H9 (cell line): ENCODE measurements around the gene TADA1. TPM values are rescaled to one million over a fixed set of nuclear protein-coding genes. Genes with fewer than 3 reads are reported as not detected.

Source experiments
- DNase-seq: peaks from one replicate; pipeline ENCODE4 v3.0.0-alpha.2; 2017
- H2AFZ ChIP-seq: one replicate; pipeline ENCODE4 v1.6.1; 2013; ENCODE audit warnings: mild to moderate bottlenecking, low read length, control low read depth, moderate library complexity
- H2AK5ac ChIP-seq: 2 replicates; pipeline ENCODE4 v1.6.1; 2013; ENCODE audit warnings: low read length, control low read depth, mixed read lengths; ENCODE audit not compliant: insufficient read length
- H2BK120ac ChIP-seq: one replicate; pipeline ENCODE4 v1.6.1; 2013; ENCODE audit warnings: low read depth, mild to moderate bottlenecking, low read length, control low read depth, inconsistent platforms; ENCODE audit not compliant: poor library complexity, severe bottlenecking
- H2BK12ac ChIP-seq: 2 replicates; pipeline ENCODE4 v1.6.1; 2013; ENCODE audit warnings: low read length, control low read depth, mixed read lengths, low read depth; ENCODE audit not compliant: insufficient read length
- H2BK15ac ChIP-seq: 2 replicates; pipeline ENCODE4 v1.6.1; 2013; ENCODE audit warnings: low read depth, low read length, control low read depth
- H2BK20ac ChIP-seq: one replicate; pipeline ENCODE4 v1.6.1; 2013; ENCODE audit warnings: low read depth, mild to moderate bottlenecking, low read length, control low read depth, inconsistent platforms; ENCODE audit not compliant: poor library complexity, severe bottlenecking
- H2BK5ac ChIP-seq: 2 replicates; pipeline ENCODE4 v1.6.1; 2013; ENCODE audit warnings: low read length, control low read depth, mixed read lengths; ENCODE audit not compliant: insufficient read length
- H3K14ac ChIP-seq: 2 replicates; pipeline ENCODE4 v1.6.1; 2013; ENCODE audit warnings: low read length, control low read depth; ENCODE audit not compliant: insufficient read depth
- H3K18ac ChIP-seq: 2 replicates; pipeline ENCODE4 v1.6.1; 2013; ENCODE audit warnings: low read depth, mild to moderate bottlenecking, mixed read lengths, low read length, control low read depth; ENCODE audit not compliant: insufficient read length
- H3K23ac ChIP-seq: 2 replicates; pipeline ENCODE4 v1.6.1; 2013; ENCODE audit warnings: low read length, control low read depth, mixed read lengths, low read depth; ENCODE audit not compliant: insufficient read length
- H3K23me2 ChIP-seq: 2 replicates; pipeline ENCODE4 v1.6.1; 2013; ENCODE audit warnings: low read depth, mild to moderate bottlenecking, mixed read lengths, low read length, control low read depth; ENCODE audit not compliant: insufficient read length, poor library complexity, severe bottlenecking
- H3K27ac ChIP-seq: 2 replicates; pipeline ENCODE4 v1.5.1; 2013; ENCODE audit warnings: low read length, control low read depth, mixed read lengths, low read depth; ENCODE audit not compliant: insufficient read length
- H3K27me3 ChIP-seq: 2 replicates; pipeline ENCODE4 v1.6.1; 2013; ENCODE audit warnings: low read length, control low read depth, inconsistent platforms; ENCODE audit not compliant: insufficient read depth
- H3K4ac ChIP-seq: 2 replicates; pipeline ENCODE4 v1.6.1; 2013; ENCODE audit warnings: low read depth, mild to moderate bottlenecking, control low read depth, inconsistent platforms, low read length, moderate library complexity
- H3K4me1 ChIP-seq: 2 replicates; pipeline ENCODE4 v1.6.1; 2013; ENCODE audit warnings: low read length, control low read depth, inconsistent platforms; ENCODE audit not compliant: insufficient read depth
- H3K4me2 ChIP-seq: 2 replicates; pipeline ENCODE4 v1.6.1; 2013; ENCODE audit warnings: low read length, control low read depth, mixed read lengths; ENCODE audit not compliant: insufficient read length, insufficient read depth
- H3K56ac ChIP-seq: 2 replicates; pipeline ENCODE4 v1.6.1; 2013; ENCODE audit warnings: low read depth, mild to moderate bottlenecking, mixed read lengths, low read length, control low read depth; ENCODE audit not compliant: insufficient read length
- H3K79me1 ChIP-seq: 2 replicates; pipeline ENCODE4 v1.6.1; 2013; ENCODE audit warnings: low read depth, mild to moderate bottlenecking, moderate library complexity, low read length, control low read depth, inconsistent platforms; ENCODE audit not compliant: insufficient read depth, poor library complexity, severe bottlenecking
- H3K79me2 ChIP-seq: 2 replicates; pipeline ENCODE4 v1.6.1; 2013; ENCODE audit warnings: low read length, control low read depth, inconsistent platforms; ENCODE audit not compliant: insufficient read depth
- H3K9ac ChIP-seq: 2 replicates; pipeline ENCODE4 v1.6.1; 2013; ENCODE audit warnings: low read length, control low read depth, mixed read lengths; ENCODE audit not compliant: insufficient read length; ENCODE audit errors: extremely low read depth
- H3K9me3 ChIP-seq: one replicate; pipeline ENCODE4 v1.6.1; 2013; ENCODE audit warnings: low read depth, low read length, inconsistent platforms; ENCODE audit not compliant: control insufficient read depth
- H3T11ph ChIP-seq: one replicate; pipeline ENCODE4 v1.6.1; 2013; ENCODE audit warnings: mild to moderate bottlenecking, low read length, control low read depth, inconsistent platforms
- H4K20me1 ChIP-seq: one replicate; pipeline ENCODE4 v1.6.1; 2013; ENCODE audit not compliant: control insufficient read depth, insufficient read length, insufficient read depth
- H4K5ac ChIP-seq: 2 replicates; pipeline ENCODE4 v1.6.1; 2013; ENCODE audit warnings: low read depth, mild to moderate bottlenecking, mixed read lengths, low read length, control low read depth; ENCODE audit not compliant: insufficient read length
- H4K8ac ChIP-seq: replicated peaks from 2 replicates; pipeline ENCODE4 v1.6.1; 2013; ENCODE audit warnings: low read length, control low read depth, mixed read lengths, low read depth; ENCODE audit not compliant: insufficient read length
- H4K91ac ChIP-seq: 2 replicates; pipeline ENCODE4 v1.6.1; 2013; ENCODE audit warnings: low read depth, mild to moderate bottlenecking, moderate library complexity, mixed read lengths, low read length, control low read depth; ENCODE audit not compliant: insufficient read length
- H3K27ac Mint-ChIP-seq, 3 experiments: 2 replicates in 2 of 3; 3 replicates in 1 of 3; pipeline ENCODE4 v1.8.0; 2020 to 2021; ENCODE audit warnings: mixed read lengths in 3 of 3, mild to moderate bottlenecking in 1 of 3, moderate library complexity in 1 of 3
- H3K27me3 Mint-ChIP-seq: 2 replicates; pipeline ENCODE4 v1.8.0; 2021; ENCODE audit warnings: low read depth, mild to moderate bottlenecking, moderate library complexity, mixed read lengths
- H3K36me3 Mint-ChIP-seq, 3 experiments: 2 replicates in 2 of 3; 3 replicates in 1 of 3; pipeline ENCODE4 v1.8.0; 2020 to 2021; ENCODE audit warnings: low read depth in 3 of 3, mixed read lengths in 3 of 3; ENCODE audit not compliant: insufficient read depth in 1 of 3
- H3K4me1 Mint-ChIP-seq, 2 experiments: 2 replicates each; pipeline ENCODE4 v1.8.0; 2020; ENCODE audit warnings: mixed read lengths in 2 of 2
- H3K4me3 Mint-ChIP-seq, 2 experiments: 2 replicates in 1 of 2; 3 replicates in 1 of 2; pipeline ENCODE4 v1.8.0; 2020 to 2021; ENCODE audit warnings: mild to moderate bottlenecking in 2 of 2, mixed read lengths in 2 of 2, moderate library complexity in 1 of 2
- H3K9me3 Mint-ChIP-seq, 2 experiments: 2 replicates in 1 of 2; 3 replicates in 1 of 2; pipeline ENCODE4 v1.8.0; 2020; ENCODE audit warnings: mild to moderate bottlenecking in 2 of 2, mixed read lengths in 2 of 2, moderate library complexity in 1 of 2
- WGBS: extraction: QIAGEN DNeasy Blood & Tissue Kit; methylation state at CpG from one replicate; pipeline ENCODE4 v1.1.7; 2013; ENCODE audit warnings: missing lambda C conversion rate, low lambda C conversion rate, mixed read lengths; ENCODE audit not compliant: insufficient read length; ENCODE audit errors: extremely low coverage; 5-methylcytosine and 5-hydroxymethylcytosine counted together
- total RNA-seq: library from RNA; stranded (reverse); gene quantifications from 2 replicates; pipeline ENCODE4 v1.2.1, GENCODE V29; 2021
- TF ChIP-seq, protein P1 (sequence below): fragments of 200-600 bp; sonication (generic); conservative IDR thresholded peaks from 3 replicates; pipeline ENCODE4 v1.8.0; 2021; ENCODE audit warnings: antibody characterized with exemption, mild to moderate bottlenecking

The TADA1 gene
- total RNA-seq, 1 experiment from 2014 or later: 20.7 TPM

DNA sequence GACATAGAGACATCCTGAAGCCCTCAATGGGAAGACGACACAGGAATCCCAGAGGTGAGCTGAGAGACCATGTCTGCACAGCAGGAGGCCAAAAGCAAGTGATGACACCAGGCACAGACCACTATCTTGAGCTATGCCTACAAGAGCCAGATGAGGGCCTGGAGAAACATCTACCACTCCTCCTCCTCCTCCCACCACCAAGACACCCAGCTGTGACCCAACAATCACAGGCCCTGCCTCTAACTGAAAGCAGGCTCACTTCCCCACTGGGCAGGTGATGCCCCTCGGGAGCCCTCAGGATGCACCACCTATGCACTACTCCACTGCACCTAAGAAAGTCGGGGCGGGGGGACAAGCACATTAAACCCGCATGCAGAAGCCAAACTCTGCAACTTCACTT is 16.5 kb downstream of the TADA1 start:
- no peak overlapping the region for H3K4ac ChIP-seq
- no peaks in the 10 kb centered on the region for H3K27me3 ChIP-seq
- no peak overlapping the region for H2AFZ ChIP-seq
- no peak for DNase-seq
- peaks cover 3% of the 10 kb centered on the region; the same call in 1 of the 2 replicates for H3K4me1 ChIP-seq
- H3K79me1 ChIP-seq: no peaks in the 10 kb centered on the region
- H3K18ac ChIP-seq: no peak overlapping the region
- H2BK5ac ChIP-seq: no peak overlapping the region
- H3T11ph ChIP-seq: no peak overlapping the region
- H3K4me3 Mint-ChIP-seq: no peak overlapping the region; a peak in 1 of 5 replicates
- H3K23ac ChIP-seq: no peak overlapping the region
- H2AK5ac ChIP-seq: no peak overlapping the region
- no peak overlapping the region for H3K9ac ChIP-seq
- peaks cover 28 to 66% (median 48%) of the 10 kb centered on the region in 3 experiments; a peak in 6 of 7 replicates for H3K36me3 Mint-ChIP-seq
- no peak overlapping the region for H4K91ac ChIP-seq
- no peak overlapping the region for H4K8ac ChIP-seq
- H3K79me2 ChIP-seq: no peaks in the 10 kb centered on the region
- no peaks in the 10 kb centered on the region for H3K27me3 Mint-ChIP-seq
- H3K14ac ChIP-seq: no peak overlapping the region
- H3K27ac ChIP-seq: no peak overlapping the region
- H3K9me3 Mint-ChIP-seq: no peaks in the 10 kb centered on the region
- H3K4me2 ChIP-seq: no peak overlapping the region
- no peaks in the 10 kb centered on the region for H4K20me1 ChIP-seq
- peaks cover 33 to 40% of the 10 kb centered on the region in 2 experiments for H3K4me1 Mint-ChIP-seq
- no peak overlapping the region for H2BK12ac ChIP-seq
- H4K5ac ChIP-seq: no peak overlapping the region
- no peak overlapping the region for H2BK120ac ChIP-seq
- no peaks in the 10 kb centered on the region for H3K9me3 ChIP-seq
- peak overlapping the region in 2 of 3 experiments; percentile 30 to 71; a peak in 2 of 7 replicates for H3K27ac Mint-ChIP-seq
- no peak overlapping the region for H3K56ac ChIP-seq
- no CpG with 5 or more reads among the region's 5 CpGs for WGBS
- no peaks in the 10 kb centered on the region for H3K23me2 ChIP-seq
- H2BK20ac ChIP-seq: no peak overlapping the region
- H2BK15ac ChIP-seq: no peak overlapping the region
- TF ChIP-seq, protein P1, sequence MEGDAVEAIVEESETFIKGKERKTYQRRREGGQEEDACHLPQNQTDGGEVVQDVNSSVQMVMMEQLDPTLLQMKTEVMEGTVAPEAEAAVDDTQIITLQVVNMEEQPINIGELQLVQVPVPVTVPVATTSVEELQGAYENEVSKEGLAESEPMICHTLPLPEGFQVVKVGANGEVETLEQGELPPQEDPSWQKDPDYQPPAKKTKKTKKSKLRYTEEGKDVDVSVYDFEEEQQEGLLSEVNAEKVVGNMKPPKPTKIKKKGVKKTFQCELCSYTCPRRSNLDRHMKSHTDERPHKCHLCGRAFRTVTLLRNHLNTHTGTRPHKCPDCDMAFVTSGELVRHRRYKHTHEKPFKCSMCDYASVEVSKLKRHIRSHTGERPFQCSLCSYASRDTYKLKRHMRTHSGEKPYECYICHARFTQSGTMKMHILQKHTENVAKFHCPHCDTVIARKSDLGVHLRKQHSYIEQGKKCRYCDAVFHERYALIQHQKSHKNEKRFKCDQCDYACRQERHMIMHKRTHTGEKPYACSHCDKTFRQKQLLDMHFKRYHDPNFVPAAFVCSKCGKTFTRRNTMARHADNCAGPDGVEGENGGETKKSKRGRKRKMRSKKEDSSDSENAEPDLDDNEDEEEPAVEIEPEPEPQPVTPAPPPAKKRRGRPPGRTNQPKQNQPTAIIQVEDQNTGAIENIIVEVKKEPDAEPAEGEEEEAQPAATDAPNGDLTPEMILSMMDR: no peak
